Cortex of kidney (tissue), 1 donor: ENCODE measurements around the gene ZDHHC4.
"Not testable (repeated sequence)": the region's sequence is repeated elsewhere in the genome, so short reads cannot be mapped to it uniquely, and the experiment has no call there.

Source experiments
- DNase-seq: peaks from one replicate; lab custom pipeline; 2025; lab: John Stamatoyannopoulos, UW

Gene ZDHHC4

GRCh38 chr7:6634971-6635370 is 57.7 kb downstream of the ZDHHC4 start:
- DNase-seq, result not testable (repeated sequence)

- no peak for DNase-seq
These were observed 59.7 kb downstream of the ZDHHC4 start, which contains the start of gene ZNF316 for GRCh38 chr7:6636741-6637543. Gene ZNF316, plus strand, starts transcription at chr7:6637318. Its CDS starts 5,092 bp downstream, at chr7:6642410.

GRCh38 chr7:6637544-6638229 is 60.4 kb downstream of the ZDHHC4 start:
- DNase-seq, result no peak
